ENCODE data around the gene WDR86.

Gene WDR86

DNA sequence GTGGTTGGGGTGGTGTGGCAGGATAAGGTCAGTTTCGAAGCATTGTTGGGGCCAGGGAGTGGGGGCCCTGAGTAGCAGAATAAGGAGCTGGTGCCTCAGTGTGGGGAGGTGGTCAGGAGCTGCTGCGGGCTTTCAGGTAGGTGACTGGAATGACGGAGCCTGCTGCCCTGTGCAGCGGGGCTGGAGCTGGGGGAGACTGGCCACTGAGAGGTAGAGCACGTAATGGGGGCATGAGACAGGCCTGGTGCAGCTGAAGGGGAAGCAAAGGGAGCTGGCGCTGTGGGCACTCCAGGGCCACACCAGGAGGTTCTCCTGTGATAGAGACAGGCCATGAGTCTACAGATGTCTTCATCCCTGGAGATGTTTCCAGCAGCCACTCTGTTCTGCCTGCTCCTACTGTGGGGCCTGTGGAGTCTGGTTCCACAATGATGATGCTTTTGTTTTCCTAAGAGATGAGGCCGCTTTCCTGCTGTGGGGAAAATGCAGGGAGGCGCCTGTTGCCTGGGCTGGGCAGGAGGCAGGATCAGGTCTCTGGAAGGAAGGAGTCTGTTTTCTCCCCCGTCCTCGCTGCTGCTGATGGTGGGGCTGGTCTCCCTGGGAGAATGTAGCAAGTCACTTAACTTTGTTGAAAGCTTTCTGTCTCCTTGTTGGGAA lies 37.1 kb downstream of the WDR86 start:
- no peak overlapping the region for H3K4me3 ChIP-seq (ENCODE audit: low read length)

DNA sequence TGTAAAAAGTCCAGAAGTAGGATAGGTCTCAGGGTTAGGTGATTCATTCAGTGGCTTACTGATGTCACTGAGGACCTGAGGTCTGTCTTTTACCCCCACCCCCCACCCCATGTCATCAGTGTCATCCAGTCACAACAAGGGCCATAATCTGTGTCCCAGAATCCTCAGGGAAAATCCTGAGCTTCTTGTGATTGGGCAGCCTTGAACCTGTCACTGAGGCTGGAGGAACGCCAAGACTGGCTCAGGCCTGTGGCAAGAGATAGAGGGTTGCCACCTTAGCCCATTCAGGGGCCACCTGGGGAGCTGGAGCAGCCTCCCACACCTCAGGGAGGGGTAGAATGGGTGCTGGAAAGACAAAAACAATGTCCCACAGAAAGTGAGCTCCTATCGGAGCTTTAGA lies 38.6 kb downstream of the WDR86 start:
- DNase-seq (ENCODE audit: low read depth, low spot score): no peak
- no peak overlapping the region for H3K4me3 ChIP-seq (ENCODE audit: low read length)

More for the DNA sequence above, 37.1 kb downstream of the WDR86 start:
- no peak for DNase-seq (ENCODE audit: low read depth, low spot score)

DNA sequence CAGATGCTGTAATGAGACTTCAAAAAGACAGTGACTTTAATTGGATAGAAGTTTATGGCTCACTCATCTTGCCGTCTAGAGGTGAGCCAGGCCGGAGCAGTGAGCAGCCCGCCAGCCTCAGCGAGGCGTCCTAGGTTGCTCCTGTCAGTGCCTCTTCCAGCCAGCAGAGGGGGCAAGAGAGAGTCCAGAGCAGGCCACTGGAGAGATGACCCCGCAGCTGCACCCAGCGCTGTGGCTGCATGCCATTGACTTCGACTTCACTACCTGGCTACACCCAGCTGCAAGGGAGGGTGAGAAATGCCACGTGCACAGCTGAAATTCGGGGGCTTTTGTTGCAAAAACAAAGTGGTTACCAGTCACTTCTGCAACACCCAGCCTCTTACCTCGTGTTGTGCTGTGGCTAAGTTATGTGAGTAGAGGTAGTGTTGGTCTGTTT lies 41.7 kb downstream of the WDR86 start:
- no peak overlapping the region for H3K4me3 ChIP-seq (ENCODE audit: low read length)
- peak; percentile 39 for DNase-seq (ENCODE audit: low read depth, low spot score)

DNA sequence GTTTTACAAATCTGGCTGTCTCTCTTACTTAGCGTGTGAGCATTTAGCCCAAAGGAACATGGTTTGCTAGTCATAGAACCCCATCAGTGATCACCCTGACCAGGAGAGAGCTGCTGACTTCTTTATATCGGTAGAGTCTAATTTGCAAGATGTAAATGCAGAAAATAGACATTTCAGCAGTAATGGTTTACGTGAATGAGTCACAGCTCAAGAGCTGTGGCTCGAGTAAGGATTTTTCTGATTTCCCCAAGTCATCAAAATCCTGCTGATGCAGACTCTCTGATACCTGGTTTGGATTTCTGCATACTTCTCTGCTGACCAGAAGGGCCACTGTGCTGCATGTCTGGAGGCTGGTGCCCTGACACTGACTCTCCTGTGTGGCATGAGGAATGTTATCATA lies 42.6 kb downstream of the WDR86 start:
- no peak for DNase-seq (ENCODE audit: low read depth, low spot score)
- H3K4me3 ChIP-seq (ENCODE audit: low read length): no peak overlapping the region

DNA sequence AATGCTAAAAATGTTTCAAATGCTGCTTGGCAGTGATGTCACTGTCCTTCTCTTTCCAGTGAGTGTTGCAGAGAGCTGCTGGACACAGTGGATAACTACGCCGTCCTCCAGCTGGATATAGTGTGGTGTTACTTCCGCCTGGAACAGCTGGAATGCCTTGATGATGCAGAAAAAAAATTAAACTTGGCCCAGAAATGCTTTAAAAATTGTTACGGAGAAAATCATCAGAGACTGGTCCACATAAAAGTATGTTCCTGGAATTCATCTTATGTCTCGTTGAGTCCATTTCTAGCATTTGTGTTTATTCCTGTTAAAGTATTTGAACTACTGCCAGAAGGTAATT lies 43.0 kb downstream of the WDR86 start:
- DNase-seq (ENCODE audit: low read depth, low spot score): no peak
- H3K4me3 ChIP-seq (ENCODE audit: low read length): no peak overlapping the region

DNA sequence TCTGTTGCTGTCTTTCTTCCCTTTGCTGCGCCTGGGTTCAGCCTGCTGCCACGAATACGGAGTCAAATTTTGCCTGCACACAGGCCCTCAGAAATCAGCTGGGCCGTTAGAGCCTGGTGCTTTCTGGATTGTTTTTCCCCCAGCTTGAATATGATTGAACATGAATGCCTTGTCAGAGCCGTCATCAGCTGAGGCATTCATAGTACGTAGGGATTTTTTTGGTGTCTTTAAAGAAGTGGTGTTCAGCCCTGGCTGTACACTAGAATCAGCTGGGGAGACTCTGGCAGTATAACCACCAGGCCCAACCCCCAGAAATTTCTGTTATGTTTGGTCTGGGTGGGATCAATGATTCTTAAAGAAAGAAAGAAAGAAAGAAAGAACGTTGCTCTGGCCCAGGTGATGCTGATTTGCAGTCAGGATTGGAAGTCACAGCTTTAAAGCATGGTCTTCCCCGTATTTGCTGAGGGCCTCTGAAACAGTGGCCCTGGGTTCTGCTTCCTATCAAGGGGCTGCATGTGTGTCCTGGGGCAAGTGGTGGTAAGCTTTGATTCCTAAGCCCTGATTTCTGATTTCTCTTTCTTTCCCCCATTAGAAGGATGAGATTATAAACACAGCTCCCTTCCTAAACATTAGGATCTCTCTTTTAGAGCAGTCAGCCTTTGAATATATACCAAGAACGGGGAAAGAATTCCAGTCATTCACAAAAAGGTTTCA lies 43.5 kb downstream of the WDR86 start:
- DNase-seq (ENCODE audit: low read depth, low spot score): no peak
- H3K4me3 ChIP-seq (ENCODE audit: low read length): no peak overlapping the region

DNA sequence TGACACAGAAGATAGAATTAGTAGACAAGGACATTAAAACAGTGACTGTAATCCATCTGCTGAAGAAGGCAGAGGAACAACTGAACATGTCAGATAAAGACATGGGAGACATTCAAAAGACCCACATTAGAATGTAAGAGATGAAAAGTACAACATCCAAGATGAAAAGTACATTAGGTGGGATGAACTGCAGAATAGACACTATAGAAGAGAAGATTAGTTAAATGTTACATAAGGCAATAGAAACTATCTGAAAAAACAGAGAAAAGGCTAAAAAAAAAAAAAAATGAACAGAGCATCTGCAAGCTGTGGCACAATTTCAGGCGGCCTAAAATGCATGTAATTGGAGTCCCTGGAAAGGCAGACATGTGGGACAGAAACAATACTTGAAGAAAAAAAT lies 46.7 kb downstream of the WDR86 start:
- no peak for DNase-seq (ENCODE audit: low read depth, low spot score)

DNA sequence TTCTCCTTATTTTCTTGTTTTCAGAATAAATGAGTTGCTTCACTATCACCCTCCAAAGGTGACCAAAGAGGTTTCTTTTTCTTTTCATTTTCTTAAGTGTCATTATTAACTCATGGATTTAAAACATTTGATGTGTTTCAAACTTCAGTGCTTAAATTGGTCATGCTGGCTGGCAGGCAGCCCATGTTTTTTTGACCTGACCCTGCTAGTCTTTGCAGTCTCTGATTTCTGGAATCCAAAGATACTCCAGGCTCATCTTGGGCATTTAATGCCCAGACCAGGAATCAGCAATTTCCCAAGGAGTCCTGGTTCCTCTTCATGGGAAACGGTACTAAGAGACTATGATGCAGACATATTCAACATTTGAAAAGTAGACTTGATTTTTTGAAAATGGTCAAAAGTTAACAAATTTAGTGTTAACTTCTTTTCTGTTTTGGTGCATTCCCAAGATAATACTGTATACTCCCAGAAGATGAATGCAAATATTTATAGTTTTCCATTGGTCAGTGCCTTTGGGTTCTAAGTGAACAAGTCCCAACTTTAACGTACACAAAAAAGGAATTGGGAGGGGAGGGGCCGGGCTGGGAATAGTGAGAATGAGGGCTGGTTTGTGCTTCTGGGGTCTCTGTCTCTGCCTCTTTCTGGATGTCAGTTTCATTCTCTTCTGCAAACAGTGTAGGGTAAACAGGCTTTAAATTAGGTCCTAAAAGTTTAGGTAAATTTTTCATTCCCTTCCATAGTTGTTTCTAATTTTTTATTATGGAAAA lies 48.5 kb downstream of the WDR86 start:
- DNase-seq (ENCODE audit: low read depth, low spot score): no peak
- H3K4me3 ChIP-seq (ENCODE audit: low read length): no peak overlapping the region

More for the DNA sequence above, 46.7 kb downstream of the WDR86 start:
- no peak overlapping the region for H3K4me3 ChIP-seq (ENCODE audit: low read length)

DNA sequence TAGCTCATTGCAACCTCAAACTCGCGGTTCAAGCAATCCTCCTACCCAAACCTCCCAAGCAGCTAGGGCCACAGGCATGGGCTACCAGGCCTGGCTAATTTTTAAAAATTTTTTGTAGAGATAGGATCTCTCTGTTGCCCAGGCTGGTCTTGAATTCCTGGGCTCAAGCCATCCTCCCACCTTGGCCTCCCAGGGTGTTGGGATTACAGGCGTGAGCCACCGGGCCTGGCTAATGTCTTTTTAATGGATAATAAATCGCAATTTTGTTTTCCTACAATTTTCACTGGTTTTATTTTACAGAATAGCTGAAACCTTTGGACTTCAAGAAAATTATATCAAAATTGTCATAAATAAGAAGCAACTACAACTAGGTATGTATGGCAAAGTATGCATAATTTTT lies 57.3 kb downstream of the WDR86 start:
- no peak for DNase-seq (ENCODE audit: low read depth, low spot score)
- H3K4me3 ChIP-seq (ENCODE audit: low read length): peak overlapping the region; percentile 35

DNA sequence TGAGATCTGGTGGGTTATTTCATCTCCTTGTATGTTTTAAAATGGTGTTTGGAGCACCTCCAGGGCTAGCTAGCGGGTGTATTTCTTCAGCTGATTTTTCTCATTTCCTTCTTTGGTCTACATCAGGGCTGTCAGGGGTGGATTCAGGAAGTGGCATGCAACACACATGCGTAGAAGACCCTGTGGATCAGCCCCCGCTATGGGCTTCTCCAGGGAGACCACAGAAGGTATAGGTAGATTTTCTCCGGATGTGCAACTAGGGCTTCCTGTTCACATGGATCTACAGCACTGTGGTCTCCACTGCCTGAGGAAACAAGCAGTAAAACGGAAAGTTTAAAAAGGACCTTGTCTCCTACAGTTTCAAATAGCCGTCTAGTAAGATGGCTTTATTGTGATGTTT lies 57.9 kb downstream of the WDR86 start:
- peak overlapping the region; percentile 35 for H3K4me3 ChIP-seq (ENCODE audit: low read length)
- peak; percentile 96 for DNase-seq (ENCODE audit: low read depth, low spot score)

DNA sequence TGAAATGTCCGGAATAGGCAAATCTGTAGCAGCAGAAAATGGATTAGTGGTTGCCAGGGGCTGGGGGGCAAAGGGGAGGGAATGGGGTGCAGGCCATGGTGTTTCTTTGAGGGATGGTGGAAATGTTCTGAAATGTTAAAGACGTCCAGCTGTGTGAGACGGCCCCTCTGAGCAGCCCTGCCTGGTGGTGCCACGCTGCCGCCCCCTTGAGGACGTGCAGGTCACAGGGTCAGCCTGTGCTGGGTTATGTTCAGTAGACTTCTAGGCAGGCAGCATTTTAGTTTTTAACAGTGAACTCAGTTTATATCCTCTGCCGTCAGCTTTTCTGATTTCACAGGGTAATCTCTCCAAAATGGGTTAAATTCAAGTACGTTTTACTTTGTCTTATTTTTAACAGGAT lies 58.8 kb downstream of the WDR86 start:
- DNase-seq (ENCODE audit: low read depth, low spot score): no peak
- no peak overlapping the region for H3K4me3 ChIP-seq (ENCODE audit: low read length)

DNA sequence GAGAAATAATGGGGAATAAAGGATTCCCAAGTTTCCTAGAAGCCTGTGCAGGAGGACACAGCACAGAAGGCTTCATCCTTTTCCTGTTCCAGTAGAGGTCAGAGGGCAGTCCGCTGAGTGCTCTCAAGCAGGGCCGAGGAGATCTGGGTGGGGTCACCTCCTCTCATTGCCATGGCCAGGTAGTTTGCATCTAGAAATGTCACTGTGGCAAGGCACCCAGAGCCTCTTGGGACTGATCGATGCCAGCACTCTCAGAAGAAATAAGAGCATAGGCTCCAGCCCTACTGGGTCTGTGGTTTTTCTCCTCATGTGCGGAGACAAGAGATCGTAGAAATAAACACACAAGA lies 60.4 kb downstream of the WDR86 start:
- peak overlapping the region; percentile 56 for H3K4me3 ChIP-seq (ENCODE audit: low read length)
- DNase-seq (ENCODE audit: low read depth, low spot score): no peak

DNA sequence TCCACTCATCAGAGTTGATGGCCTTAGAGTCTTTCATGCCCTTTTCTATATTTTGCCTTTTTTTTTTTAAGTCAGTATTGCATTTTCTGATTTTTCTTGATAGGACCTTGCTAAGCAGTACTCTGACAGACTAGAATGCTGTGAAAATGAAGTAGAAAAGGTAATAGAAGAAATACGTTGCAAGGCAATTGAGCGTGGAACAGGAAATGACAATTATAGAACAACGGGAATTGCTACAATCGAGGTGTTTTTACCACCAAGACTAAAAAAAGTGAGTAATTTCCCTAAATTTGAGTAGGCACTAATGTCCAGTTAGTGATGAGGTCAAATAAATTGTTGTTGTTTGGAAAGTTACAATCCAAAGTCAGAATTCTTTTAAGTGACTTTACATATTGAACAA lies 60.9 kb downstream of the WDR86 start:
- no peak for DNase-seq (ENCODE audit: low read depth, low spot score)
- no peak overlapping the region for H3K4me3 ChIP-seq (ENCODE audit: low read length)

DNA sequence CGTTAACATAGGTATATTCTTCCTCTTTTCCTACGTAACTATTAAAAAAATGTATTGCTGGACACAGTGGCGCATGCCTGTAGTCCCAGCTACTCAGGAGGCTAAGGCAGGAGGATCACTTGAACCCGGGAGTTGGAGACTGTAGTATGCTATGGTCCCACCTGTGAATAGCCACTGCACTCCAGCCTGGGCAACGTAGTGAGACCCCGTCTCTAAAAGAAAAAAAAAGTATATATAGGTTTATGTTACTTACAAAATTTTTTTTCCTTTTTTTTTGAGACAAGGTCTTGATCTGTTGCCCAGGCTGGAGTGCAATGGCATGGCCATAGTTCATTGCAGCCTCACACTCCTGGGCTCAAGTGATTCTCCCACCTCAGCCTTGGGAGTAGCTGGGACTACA lies 62.6 kb downstream of the WDR86 start:
- H3K4me3 ChIP-seq (ENCODE audit: low read length): no peak overlapping the region
- DNase-seq (ENCODE audit: low read depth, low spot score): no peak

DNA sequence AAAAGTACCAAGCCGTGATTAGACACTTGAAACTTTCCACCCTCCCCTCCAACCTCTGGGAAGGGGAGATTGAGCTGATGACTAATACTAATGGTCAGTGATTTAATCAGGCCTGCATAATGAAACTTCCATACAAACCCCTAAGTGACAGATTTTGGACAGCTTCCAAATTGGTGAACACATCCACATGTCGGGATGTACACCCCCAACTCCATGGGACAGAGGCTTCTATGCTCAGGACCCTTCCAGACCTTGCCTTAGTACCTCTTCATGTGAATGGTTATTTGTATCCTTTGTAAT lies 63.4 kb downstream of the WDR86 start:
- DNase-seq (ENCODE audit: low read depth, low spot score): no peak
- H3K4me3 ChIP-seq (ENCODE audit: low read length): no peak overlapping the region

DNA sequence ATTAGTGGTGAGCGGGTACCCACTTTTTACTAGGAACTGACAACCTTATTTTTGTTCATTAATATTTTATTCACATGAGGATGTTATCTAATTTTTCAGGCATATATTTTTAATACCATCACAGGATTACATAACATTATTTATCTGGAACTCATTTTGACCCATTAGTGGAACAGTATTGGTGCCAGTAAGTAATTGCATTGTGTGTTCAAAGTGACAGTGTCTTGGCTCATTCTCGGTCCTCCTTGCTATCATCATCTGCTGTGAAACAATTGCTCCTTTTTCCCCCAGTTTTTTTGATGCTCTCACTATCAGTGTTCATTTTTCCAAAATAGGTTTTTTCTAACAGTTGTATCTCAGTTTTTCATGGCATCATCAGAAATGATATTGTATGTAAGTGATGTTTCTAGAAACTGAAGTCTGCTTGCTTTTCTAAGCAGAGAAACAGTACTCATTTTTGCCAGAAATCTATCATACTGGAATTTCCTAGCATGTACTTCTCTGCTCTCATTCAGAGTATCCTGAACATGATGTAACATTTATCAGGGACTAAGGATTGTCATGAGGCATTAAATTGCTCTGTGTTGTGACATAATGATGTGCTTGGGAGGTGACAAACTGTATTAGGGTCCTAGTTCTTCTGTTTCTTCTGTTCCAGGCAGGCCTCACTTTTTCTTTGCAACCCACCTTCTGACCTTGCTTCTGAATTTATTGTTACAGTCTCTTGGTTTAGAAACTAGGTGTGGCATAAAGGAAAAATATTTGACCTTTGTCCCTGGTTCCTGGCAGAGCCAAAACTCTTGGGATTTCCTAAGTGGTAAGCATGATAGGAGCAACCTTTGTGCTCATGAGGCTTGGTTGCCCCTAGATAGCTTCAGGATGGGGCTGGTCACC lies 64.0 kb downstream of the WDR86 start:
- DNase-seq (ENCODE audit: low read depth, low spot score): no peak

DNA sequence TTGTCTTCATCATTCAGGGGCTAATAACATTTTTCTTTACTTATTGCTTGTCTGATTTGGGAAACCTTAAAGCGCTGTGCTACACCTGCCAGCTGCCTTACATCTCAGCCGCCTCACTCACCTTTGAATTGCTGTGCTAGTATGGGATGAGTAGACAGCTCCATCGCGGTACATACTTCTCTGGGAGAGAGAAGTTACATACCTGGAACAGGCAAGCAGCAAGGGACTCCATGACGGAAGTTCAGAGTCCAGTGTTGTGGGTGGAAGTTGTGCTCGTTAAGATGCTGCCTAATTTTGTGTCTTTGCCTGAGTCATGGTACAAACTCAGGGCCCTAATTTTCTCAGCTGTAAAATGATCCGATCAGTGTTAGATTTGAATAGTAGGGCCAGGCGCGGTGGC lies 66.3 kb downstream of the WDR86 start:
- no peak overlapping the region for H3K4me3 ChIP-seq (ENCODE audit: low read length)
- DNase-seq (ENCODE audit: low read depth, low spot score): no peak

More for the DNA sequence above, 64.0 kb downstream of the WDR86 start:
- no peak overlapping the region for H3K4me3 ChIP-seq (ENCODE audit: low read length)

DNA sequence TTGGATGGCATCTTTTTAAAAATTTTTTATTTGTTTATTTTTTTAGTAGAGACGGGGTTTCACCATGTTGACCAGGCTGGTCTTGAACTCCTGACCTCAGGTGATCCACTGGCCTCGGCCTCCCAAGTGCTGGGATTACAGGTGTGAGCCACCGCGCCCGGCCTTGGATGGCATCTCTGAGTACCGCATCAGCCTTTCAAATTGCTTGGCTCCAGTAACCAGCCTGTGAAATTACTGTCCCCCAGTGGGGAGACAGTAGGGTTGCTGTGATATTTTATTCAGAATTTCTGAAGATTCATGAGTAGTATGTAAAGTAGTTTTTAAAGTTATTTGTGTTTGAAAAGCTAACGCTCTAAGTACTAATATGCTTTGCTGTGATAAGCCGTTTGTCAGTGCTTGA lies 67.0 kb downstream of the WDR86 start:
- no peak for DNase-seq (ENCODE audit: low read depth, low spot score)

DNA sequence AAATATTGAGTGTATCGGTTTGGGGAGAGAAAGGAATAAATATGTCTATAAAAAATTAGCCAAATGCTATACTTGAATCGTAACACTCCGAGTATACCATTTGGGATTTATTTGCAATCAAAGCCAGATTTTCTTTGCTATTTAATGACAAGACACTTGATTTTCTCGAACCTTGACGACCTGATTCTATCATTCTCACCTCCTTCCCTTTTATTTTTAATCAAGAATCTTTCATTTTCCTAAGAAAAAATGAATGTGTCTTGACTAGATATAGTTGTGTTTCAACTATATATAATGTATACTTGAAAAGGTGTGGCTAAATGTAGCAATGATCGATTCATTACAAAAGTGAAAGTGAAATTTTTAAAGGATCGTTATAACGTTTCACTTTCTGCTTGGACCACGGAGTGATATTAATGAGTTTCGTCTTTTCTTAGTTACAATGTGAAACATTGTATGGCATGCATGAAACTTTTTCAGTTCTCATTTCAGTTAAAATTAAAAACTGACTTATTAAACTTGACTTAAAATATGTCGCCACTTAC lies 67.7 kb downstream of the WDR86 start:
- DNase-seq (ENCODE audit: low read depth, low spot score): no peak
- H3K4me3 ChIP-seq (ENCODE audit: low read length): peak overlapping the region; percentile 70

More for the DNA sequence above, 67.0 kb downstream of the WDR86 start:
- peak overlapping the region; percentile 70 for H3K4me3 ChIP-seq (ENCODE audit: low read length)
